NCI-H526 (cell line): Measurements from ENCODE around the gene VSIR.

ENCODE experiments used
- DNase-seq, 2 experiments: peaks; one replicate each; lab custom pipeline; 2025; lab: John Stamatoyannopoulos, UW

The VSIR gene

DNA sequence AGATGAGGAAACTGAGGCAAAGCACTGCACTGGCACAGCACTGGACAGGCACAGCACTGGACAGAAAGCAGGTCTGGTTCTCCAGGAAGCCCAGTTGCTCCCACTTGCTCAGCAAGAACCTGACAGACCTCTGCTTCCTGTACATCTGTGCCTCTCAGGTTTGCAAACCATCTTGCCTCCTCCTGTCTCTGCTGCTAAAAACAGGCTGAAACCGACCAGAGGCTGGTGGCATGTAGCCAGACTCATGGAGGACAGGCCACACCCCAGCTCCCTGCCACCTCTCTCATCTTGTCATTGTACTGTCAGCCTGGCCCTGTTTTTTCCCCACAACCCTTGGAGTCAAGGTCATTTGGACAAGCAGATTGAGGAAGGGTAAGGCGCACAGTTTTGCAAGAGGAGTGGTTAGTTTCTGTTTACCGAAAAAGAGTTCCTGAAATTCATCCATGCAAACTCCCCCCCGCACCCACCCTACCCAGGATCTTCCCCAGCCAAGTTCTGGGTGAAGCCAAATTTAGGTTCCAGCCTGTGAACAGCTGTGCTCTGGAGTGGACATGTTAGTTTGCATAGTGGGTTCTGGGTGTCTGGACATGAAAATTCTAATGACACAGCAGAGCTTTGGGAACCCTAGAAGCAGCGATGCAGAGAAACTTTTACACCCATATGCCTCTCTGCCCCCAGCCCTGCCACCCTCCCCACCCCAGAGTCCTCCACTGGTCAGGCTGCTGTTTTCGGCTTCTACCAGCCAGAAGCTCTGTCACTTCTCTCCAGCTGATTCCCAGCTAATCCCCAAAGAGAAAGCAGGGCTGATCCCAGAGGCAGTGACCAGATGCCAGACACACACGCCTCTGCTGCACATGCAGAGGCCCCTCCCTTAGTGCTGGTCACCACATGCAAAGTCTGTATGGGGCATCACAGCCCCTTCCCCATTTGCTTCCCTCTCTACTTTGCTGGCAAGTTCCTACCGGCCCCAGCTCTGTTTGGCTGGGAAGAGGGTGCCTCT lies 45.3 kb downstream of the VSIR start:
- DNase-seq, result peak in 1 of 2 experiments; percentile 22

DNA sequence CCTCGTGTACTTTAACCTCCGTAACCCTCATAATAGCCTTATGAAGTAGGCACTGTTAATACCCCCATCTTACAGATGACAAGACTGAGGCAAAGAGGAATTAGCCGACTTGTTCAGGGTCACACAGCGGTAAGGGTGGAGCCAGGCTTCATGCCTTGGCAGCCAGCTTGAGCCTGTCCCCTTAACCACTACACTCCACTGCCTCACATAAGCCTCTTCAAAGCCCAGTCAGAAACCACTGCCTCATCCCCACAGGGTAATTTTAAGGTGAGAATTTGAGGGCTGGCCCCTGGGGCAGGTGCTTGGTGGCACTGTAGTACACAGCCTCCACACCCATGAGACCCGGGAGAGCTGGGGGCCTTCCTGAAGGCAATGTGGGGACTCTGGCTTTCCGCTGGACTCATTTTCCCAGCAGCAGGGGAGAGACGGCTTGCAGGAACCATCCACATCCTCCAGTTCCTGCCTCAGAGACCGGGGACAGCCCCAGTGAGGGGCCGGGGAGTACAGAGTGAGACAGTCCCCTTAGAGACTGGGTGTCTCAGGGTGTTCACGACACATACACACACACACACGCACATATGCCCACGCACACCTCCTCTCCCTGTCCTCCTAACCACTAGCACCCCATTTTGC lies 46.1 kb downstream of the VSIR start:
- DNase-seq, result no peak

DNA sequence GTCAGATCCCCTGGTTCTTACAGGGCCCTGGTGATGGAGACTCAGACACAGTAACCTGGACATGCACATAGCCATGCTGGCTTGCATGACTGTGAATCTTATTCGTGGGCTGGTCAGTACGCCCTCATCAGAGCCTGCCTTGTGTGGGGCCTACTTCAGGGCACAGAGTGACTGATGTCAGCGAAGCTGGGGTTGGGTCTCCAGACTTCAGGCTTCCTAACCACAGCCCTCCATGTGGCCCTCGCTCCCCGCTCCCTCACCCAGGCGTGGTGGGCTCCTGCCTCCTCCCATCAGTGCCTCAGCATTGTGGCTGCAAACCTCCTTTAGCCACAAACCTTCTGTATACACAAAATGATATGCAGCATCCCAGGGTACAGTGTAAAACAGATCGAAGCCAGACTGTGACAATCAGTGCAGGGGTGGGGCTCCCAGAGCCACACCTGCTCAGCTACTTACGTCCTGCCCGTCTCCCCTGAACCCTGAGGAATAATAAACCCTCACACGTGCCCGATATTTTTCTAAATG lies 46.7 kb downstream of the VSIR start:
- DNase-seq, result no peak

DNA sequence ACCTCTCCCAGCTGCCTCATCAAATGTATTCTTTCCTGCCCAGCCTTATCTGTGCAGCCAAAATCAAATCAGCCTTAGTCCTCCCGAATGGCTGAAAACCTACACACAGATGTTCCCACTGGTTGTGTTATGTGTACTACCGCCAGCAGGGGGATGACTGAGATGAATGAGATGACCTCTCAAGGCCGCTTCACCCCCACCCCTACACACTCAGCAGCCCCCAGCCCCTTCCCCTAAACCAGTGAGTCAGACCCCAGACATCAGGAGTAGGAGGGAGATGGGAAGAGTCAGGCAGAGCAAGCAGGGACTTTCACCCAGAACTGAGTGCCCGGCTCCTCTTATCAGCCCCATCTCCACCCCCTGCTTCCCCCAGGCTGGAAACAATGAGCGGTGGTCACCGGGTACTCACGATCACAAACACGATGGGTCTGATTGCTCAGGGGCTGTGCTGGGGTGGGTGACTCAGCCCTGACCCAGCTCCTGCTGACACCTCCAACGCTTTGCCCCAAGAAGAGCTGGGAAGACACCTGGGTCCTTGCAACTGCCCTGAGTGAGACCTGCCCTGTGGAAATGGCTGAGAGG lies 47.2 kb downstream of the VSIR start:
- DNase-seq, result no peak

DNA sequence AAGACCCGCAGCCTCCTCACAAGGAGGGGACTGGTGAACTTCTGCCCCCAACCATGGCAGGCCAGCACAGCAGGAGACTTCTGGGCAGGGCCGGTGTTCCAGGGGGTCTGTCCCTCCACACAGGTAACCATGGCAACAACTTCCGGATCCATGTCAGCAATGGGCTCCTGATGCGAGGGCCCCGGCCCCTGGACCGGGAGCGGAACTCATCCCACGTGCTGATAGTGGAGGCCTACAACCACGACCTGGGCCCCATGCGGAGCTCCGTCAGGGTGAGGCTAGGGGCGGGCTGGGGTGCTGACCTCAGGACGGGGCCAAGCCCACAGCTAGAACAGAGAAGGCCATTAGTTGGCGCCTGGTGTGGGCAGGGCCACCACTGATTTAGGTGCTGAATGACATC lies 48.1 kb downstream of the VSIR start:
- DNase-seq, result no peak

DNA sequence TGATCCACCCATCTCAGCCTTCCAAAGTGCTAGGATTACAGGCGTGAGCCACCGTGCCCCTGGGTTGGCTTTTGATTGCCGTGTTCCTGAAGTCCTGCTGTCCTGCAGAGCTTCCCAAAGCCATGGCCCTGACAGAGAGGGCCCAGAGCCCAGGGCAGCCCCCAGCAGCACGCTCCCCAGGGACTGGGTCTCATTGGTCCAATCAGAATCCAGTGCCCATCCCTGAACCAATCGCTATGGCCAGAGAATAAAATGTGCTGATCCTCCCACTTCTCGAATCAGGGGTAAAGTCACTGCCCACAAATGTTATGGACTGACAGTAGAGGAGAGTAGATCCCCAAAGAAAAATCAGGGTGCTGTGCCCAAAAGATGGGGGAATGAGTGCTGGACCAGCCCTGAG lies 48.8 kb downstream of the VSIR start:
- no peak for DNase-seq

DNA sequence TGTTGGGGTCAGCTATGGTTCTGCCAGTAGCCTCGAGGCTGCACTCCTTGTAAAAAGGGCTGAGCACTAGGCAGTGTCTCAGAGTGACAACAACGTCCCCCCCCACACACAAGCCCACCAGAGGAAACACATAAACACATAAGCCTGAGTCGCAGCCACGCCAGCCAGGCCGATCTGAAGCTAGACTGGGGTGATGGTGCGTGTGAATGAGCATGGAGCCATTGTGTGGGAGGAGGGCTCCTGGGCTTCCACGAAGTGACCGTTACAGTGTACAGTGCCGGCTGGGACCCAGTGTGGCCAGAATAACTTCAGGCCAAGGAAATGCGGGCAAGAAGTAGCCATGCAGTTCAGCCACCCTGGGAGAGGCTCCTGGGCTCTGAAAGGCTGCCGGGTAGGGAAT lies 50.0 kb downstream of the VSIR start:
- no peak for DNase-seq

DNA sequence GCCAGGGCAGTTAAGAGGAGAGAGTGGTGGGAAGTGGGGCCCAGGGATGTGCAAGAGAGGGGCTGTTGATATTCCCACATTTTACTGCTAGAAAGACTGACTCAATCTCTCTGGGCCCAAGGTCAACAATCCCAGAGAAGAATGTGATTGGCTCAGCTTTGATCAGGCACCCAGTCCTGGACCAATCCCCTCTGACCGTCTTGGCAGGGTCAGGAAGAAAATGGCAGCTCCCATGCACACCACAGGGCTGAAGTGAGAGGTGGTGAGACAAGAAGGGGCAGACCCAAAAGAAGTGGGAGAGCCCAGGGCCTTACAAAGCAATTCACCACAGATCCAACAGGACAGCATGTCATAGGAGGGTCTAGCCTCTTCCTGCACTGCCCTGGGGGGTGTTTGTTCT lies 50.5 kb downstream of the VSIR start:
- DNase-seq, result no peak

DNA sequence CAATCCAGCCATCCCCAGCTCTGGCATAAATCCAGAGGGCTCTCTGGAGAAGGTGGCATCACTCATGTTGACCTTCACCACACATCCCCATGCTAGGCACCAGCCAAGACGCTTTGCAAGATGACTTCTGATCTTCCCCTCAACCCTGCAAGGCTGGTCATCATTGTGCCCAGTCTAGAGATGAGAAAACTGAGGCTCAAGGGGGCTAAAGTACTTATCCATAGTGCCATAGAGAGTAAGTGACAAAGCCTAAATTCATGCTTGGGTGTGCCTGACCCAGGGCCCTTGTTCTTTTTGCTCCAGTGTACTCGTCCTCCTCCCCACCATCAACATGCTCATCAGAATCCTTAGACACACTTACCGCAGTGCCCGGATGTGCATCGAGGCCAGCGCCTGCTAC lies 52.0 kb downstream of the VSIR start:
- DNase-seq, result no peak

DNA sequence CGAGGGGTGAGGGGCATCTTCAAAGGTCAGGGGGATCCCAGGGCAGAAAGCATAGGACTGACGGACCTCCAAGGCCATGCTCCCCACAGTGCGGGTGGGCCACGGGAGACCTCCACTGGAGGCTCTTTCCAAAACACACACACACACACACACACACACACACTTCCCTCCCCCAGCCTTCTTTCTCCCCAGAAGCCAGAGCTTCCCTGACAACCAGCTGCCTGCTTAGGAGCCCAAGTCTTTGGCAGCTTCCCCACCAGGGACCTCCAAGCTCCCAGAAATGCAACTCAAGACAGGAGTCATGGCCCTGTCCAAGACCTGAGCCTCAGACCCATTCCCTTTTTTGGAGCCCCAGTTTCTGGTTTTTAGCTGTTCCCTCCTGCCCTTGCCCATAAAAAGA lies 53.0 kb downstream of the VSIR start:
- no peak for DNase-seq

DNA sequence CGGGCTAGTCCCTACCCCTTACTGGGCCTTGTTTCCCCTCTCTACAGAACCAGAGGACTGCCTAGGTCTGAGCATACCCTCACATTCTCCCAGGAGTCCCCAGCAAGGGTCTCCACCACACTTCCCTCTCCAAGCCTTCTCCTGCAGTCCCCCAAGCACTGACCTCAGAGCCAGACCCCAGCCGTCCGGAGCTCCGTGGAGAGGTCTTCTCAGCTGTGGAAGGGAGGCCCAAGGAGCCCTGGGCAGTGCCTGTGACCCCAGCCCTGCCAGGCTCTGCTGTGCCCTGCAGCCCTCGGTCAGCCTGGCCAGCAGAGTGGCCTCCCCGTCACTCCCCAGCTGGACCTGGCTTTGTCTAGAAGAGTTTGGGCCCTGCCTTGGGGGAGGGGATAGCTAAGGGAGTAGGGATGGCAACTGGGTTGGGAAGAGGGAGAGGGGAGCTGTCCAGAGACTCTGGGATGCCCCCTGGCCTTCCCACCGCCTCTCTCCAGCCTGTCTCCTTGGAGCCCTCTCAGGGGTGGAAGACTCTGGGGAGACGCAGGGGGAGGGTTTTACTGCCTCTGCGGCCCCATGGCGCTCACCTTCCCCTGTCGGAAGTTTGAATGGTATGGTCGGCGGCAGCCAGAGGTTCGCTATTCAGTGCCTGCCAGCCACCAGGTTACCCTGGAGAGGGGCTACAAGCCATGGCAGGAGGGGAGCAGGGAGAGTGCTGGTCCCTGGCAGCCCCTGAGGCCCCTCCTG lies 53.7 kb downstream of the VSIR start, which contains the start of gene C10orf105:
TSS of gene C10orf105 (minus strand) at position 315 of the 738 bp plus-strand sequence. CDS start 3,441 bp downstream, outside the sequence.
- no peak for DNase-seq

DNA sequence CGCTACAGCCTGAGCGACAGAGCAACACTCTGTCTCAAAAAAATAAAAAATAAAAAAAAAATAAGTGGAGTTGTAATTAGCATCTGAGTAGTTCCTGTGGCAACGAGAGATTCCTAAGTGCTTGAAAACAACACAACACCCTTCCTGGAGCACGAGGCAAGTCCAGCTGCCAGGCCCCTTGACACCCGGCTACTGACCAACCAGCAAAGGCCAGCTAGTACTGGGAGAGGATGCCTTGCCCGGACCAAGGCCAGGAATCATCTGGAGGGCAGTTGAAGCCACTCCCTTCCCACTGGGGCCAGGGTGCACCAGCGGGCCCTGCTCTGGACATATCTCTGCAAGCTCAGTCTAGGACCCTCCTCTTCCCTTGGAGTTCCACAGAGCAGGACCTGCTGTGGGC lies 54.3 kb downstream of the VSIR start:
- DNase-seq, result no peak

DNA sequence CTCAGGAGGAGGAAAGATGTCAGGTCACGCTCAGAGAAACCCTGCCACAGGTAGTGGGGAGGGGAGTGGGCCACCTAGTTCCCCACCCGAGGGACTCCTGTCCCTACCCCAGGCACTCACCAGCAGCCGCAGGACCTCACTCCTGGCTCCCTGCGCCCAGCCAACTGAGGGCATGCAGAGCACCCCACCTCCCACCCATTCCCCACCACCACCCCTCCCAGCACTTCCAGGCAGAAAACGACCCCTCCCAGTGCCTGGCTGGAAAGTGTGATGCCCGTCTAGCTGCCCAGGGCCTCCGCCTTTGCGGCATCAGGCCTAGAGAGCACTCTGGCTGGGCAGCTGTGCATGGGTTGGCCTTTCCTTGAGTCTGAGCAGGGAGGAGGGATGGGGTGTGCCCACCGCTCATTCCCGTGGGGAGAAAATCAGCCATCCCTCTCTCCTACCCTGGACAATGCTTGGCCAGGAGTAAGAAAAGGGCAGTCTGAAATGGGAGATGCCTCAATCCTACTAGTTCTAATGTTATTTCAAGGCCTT lies 55.1 kb downstream of the VSIR start:
- DNase-seq, result no peak

DNA sequence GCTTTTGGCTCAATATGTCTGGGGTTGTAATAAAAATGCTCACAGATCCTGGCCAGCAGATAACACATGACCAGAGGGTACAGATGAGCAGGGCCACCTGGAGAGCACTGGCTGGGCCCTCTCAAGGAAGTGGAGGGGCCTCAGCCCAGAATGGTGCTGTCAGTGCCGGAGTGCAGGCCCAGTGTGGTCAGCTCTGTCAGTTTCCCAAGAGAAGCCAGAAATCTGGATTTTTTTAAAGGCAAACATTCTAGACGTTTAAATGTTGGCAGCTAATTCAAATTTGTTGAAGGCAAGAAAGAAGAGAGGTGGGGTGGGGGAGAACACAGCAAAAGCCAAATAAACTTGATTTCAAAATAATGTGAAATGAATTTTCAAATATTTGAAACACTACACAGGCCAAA lies 55.8 kb downstream of the VSIR start:
- DNase-seq, result no peak

DNA sequence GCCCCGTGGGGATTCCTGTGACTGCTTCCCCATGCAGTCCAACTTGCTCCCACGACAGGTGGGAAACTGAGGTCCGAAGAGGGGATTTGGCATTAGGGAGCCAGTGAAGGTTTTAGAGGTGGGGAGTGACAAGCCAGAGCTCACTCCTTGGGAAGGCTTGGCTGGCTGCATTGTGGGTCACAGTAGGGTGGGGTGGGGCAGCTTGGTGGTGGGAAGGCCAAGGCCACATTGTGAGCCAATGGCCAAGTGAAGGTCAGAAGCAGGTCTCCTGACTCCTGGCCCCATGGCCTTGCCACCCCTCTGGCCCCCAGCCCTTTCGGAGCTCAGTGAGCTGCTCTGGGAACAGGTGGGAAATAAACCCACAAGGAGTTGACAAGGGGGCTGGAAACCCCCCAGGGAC lies 56.3 kb downstream of the VSIR start:
- no peak for DNase-seq

DNA sequence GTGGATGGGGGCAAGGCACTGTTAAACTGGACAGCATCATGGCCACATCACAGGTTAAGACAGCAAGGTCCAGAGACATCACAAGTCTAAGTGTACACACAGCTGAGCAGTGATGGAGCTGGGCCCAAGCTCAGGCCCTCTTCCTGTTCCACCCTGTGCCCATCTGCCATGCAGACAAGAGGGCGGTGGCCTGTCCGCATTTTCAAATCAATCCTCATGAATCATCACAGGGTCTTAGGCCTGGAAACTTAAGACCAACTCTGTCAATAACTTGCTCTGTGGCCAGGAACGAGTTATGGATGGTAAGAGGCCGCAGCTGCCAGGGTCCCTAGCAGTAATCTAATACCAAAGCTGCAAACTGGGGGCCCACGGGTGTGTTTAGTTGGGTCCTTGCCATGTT lies 56.9 kb downstream of the VSIR start:
- no peak for DNase-seq

DNA sequence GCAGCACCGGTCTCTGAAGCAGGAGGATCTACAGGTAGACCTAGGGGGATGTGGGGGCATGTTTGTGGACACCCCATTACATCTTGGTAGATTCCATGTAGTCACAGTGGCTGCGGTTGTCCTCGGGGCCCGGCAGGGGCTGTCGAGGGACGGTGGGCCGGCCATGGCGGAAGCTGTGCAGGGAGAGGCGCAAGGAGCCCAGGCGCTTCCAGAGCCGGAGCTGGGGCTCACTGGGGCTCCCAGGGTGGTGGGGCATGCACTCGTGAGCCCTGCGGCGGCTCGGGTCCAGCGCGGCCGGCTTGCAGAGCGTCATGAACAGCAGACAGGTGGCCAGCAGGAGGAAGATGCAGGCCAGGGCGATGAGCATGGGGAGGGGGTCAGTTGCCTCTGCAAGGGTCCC lies 57.5 kb downstream of the VSIR start:
- DNase-seq, result no peak

DNA sequence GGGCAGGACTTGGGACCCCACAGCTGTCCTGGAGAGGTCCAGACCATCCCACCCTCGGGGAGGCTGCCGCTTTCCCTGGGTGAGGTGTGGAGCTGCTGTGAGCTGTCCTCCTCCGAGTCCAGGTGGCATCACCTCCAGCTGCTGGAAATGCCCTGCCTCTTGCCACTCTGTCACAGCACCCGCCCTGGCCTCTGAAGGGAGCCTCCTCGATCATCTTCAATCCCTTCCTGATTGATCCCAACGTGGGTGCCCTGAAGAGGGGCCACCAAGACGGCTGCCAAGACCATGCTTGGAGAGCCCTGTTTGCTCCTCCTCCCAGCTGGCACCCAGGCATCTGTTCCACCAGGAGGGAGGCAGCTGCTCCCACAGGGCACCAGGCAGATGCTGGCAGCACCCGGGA lies 58.3 kb downstream of the VSIR start:
- no peak for DNase-seq

DNA sequence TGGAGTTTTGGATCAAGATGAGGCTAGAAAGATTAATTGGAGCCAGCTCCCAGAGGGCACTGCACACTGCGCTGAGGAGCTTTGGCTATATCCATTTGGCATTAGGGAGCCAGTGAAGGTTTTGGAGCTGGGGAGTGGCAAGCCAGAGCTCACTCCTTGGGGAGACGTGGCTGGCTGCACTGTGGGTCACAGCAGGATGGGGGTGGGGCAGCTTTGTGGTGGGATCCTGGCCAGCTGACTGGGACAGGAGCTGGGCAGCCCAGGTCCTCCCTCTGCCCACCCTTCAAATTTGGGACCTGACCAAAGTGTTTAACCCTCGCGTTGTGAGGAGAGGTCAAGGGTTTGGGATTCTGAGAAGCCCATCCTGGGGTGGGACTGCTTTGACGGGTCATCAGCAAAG lies 58.7 kb downstream of the VSIR start:
- no peak for DNase-seq

DNA sequence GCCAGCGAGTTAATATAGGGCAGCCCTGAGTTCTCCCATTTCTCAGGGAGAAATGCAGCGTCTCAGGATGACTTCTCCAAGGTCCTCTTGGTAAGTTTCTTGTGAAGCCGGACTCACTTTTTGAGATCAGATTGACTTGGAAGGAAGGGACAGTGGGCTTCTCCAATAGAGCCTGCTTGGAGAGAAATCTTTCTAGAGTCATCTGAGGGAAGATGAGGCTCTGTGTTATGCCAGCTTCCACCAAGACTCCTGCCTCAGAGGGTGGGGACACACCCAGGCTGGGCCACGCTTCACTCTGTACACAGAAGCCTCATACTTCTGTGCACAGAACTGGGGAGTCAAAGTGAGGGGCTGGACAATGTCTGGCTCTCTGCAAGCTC lies 59.3 kb downstream of the VSIR start:
- no peak for DNase-seq

DNA sequence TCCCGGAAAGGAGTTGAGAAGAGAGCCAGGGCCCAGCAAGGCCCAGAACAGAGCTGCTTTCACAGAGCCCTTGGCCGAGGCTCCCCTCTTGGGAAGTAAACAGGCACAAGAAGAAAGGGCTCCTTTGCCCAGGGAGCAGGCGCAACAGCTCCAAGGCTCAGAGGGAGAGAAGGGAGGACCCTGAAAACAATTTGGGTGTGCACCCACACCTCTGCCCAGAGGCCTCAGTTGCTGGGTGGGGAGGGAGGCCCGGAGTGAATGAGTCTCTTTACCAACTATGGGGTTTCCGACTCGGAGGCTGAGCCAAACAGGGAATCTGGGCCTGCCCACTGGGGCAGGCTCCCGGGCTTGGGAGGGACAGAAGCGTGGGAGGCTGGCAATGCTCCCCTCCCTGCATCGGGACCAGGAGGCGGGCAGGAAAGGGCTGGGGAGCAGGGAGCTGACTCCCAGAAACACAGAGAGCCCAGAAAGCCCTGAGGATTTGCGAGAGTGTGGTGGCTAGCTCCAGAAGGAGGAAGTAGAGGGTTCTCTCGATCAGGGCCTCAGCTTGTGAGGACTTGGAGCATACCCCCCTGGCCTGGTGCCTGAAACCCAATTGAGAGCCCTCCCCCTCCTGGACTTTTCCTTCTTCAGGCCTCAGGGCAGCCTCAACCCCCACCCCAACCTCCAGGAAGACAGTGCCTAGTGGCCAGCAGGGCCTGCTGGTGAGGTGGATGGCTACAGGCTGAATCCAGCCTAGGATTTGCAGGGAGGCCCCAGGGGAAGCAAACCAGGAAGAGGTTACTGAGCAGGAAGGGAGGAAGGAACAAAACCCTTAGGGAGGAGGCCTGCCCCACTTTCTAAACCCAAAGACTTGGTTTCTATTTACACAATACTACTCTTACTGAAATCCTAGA lies 59.9 kb downstream of the VSIR start:
- no peak for DNase-seq
